Measurements from ENCODE around the gene IFNG-AS1. TPM values are rescaled to one million over a fixed set of nuclear protein-coding genes. Genes with fewer than 3 reads are reported as not detected.
A peak's percentile ranks its signal among the peaks of the same experiment; 100 is the strongest.

IFNG-AS1 gene
- polyA plus RNA-seq, 3 donors from 2014 or later, result 1.7 to 5.8 (median 2.2) TPM

- peaks cover 0 to 8% (median 0%) of the 10 kb centered on the region in 6 donors for H3K9me3 Mint-ChIP-seq
- H3K36me3 Mint-ChIP-seq, result peaks cover 0 to 4% (median 0%) of the 10 kb centered on the region in 3 donors
- H3K27ac Mint-ChIP-seq, result no peak overlapping the region
- no peak for DNase-seq
- peaks cover 0 to 10% (median 4%) of the 10 kb centered on the region in 3 donors for H3K27me3 Mint-ChIP-seq (ENCODE audit: low read depth in 3 of 3)
- no peak overlapping the region for H3K4me3 Mint-ChIP-seq
- no peaks in the 10 kb centered on the region for H3K4me1 Mint-ChIP-seq
Measured at GRCh38 chr12:67977668-67978067, 11.6 kb upstream of the IFNG-AS1 start.

DNA sequence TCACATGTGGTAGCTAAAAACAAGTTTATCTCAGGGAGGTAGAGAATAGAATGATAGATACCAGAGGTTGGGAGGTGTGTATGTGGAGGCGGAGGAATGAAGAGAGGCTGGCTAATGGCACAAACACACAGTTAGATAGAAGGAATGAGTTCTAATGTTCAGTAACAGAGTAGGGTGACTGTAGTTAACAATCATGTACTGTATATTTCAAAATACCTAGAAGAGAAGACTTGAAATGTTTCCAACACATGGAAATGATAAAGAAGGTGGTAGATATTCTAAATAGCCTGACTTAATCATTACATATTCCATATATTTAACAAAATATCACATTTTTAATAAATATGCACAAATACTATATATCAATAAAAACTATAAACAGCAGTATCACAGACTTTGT is 8.9 kb upstream of the IFNG-AS1 start:
- no peak overlapping the region for H3K27ac Mint-ChIP-seq
- H3K4me3 Mint-ChIP-seq, result no peak overlapping the region
- peaks cover 0 to 5% (median 0%) of the 10 kb centered on the region in 6 donors for H3K9me3 Mint-ChIP-seq
- no peak for DNase-seq
- peaks cover 1 to 8% (median 2%) of the 10 kb centered on the region in 3 donors for H3K27me3 Mint-ChIP-seq (ENCODE audit: low read depth in 3 of 3)
- H3K4me1 Mint-ChIP-seq, result no peaks in the 10 kb centered on the region
- peaks cover 0 to 1% (median 0%) of the 10 kb centered on the region in 3 donors for H3K36me3 Mint-ChIP-seq

DNA sequence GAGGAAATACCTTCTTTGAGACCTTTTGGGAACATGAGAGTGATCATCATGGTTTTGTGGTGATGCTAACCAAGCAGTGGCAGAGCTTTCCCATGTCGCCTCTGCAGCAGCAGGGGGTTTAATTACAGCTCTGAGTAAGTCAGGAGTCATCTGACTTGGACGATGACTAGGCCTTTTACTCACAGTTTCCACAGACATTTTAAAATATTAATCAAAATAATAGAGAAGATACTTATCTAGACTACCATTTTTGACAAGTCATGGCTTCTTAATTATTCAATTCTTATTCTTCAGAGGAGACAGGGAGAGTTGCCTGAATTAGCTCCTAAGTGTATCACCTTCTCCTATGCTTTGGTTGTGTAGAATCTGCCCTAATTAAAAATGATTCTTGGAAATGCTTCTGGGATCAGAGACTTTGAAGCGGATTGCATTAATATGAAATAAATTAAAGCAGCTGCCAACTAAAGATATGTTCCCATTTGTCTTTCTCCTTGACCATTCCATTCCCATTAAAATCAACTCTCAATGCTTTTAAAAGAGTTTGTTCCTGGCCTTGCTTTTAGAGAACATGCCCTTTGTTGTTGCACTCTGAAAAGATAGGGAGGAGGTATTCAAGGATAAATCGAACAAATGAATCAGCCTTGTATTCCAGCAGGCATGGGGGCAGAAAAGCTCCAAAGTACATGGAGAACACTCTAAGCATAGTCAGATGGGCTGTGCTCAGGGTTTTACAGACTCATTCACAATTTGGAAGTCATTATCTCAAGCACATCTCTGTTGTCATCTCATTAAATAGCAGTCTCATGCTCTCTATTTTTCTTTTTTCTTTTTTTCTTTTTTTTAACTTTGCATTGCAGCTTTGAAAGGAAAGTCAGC is 7.7 kb upstream of the IFNG-AS1 start:
- no peaks in the 10 kb centered on the region for H3K36me3 Mint-ChIP-seq
- H3K9me3 Mint-ChIP-seq, result peaks cover 0 to 5% (median 0%) of the 10 kb centered on the region in 6 donors
- DNase-seq, result no peak
- H3K27ac Mint-ChIP-seq, result no peak overlapping the region
- H3K4me3 Mint-ChIP-seq, result no peak overlapping the region
- H3K27me3 Mint-ChIP-seq (ENCODE audit: low read depth in 3 of 3), result peaks cover 2 to 7% (median 2%) of the 10 kb centered on the region in 3 donors
- H3K4me1 Mint-ChIP-seq, result no peaks in the 10 kb centered on the region

DNA sequence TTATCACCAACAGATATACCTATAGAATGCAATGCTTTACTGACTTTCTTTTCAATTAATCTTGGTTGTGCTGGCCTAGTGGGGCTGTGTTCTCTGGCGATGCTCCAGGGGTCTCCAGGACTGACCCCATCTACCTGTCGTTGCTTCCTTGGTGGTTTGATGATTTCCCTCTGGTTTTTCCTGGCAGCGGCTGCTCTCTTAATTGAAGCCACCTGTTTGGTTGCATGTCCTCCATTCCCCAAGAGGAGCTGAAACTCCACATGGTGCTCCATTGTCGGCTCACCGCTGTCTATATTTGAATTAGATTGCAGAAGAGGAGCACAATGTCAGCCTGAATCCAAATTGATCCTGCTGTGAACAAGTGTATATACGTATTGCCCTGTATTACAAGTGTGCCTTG is 7.1 kb upstream of the IFNG-AS1 start:
- no peak overlapping the region for H3K27ac Mint-ChIP-seq
- H3K4me1 Mint-ChIP-seq, result no peaks in the 10 kb centered on the region
- DNase-seq, result no peak
- peaks cover 2 to 6% (median 2%) of the 10 kb centered on the region in 3 donors for H3K27me3 Mint-ChIP-seq (ENCODE audit: low read depth in 3 of 3)
- H3K36me3 Mint-ChIP-seq, result no peaks in the 10 kb centered on the region
- H3K9me3 Mint-ChIP-seq, result peaks cover 0 to 5% (median 0%) of the 10 kb centered on the region in 6 donors
- H3K4me3 Mint-ChIP-seq, result no peak overlapping the region

DNA sequence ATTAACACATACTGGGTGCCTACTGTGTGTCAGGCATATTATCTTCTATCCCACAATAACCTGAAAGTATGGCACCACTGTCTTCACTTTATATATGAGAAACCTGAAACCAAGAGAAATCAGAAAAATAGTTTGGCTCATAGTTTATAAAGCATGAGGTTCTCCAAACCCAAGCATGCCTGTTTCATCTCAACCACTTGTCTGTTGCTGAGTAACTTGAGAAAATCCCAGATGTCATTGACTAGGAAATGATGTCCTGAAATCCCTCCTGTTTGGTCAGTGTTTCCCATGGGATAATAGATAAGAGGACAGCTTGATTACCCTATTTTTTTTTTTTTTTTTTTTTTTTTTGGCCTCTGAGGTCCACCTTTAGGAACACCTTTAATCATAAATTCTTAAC is 2.6 kb upstream of the IFNG-AS1 start:
- Mint-ChIP-seq H3K36me3 (no peaks in the 10 kb centered on the region), H3K4me3 (no peak overlapping the region), H3K27ac (no peak overlapping the region), H3K4me1 (peaks cover 15 to 33% of the 10 kb centered on the region in 2 donors), H3K9me3 (no peaks in the 10 kb centered on the region), H3K27me3 (ENCODE audit: low read depth in 3 of 3) (peaks cover 0 to 11% (median 6%) of the 10 kb centered on the region in 3 donors)
- DNase-seq, result no peak

DNA sequence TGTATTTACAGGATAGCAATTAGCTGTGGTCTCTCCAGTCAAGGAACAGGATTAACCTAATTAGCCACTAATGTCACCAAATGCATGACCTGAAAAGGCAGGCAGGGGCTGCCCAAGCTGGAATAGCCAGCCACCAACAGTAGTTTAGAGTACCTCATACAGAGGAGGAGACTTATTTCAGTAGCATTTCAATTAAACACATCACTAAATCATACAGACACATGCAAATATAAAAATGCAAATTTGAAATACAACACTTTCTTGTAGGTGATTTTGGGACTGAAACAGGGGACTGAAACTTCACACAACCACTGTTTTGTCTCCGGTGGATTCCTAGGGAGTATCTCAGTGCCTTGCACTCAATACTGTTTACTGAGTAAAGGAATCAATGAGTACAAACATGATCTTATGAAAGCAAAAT is 636 bp upstream of the IFNG-AS1 start:
- no peak for DNase-seq
- H3K27ac Mint-ChIP-seq, result no peak overlapping the region
- H3K9me3 Mint-ChIP-seq, result no peaks in the 10 kb centered on the region
- H3K36me3 Mint-ChIP-seq, result no peaks in the 10 kb centered on the region
- peaks cover 15 to 40% of the 10 kb centered on the region in 2 donors for H3K4me1 Mint-ChIP-seq
- peak overlapping the region in 2 of 5 donors; percentile 67 to 79 for H3K4me3 Mint-ChIP-seq
- H3K27me3 Mint-ChIP-seq (ENCODE audit: low read depth in 3 of 3), result peaks cover 0 to 13% (median 6%) of the 10 kb centered on the region in 3 donors

DNA sequence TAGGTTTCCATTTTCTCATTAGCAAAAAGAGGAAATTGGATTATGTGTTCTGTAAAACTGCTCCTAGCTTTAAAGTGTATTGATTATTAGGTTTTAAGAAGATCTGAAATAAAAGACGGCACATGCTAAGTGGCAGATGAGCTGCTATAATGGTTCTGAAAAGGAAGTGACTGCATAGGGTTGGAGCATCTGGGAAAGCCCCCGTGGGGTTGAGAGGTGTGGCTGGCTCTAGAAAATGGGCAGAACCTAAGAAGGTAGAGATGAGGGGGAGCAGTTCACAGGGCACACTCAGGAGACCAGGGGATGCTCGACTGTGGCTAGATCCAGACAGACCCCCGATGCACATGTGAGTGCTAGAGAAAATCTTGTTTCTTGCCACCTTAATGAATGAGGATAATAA is 1.9 kb downstream of the IFNG-AS1 start:
- peak overlapping the region in 3 of 6 donors; percentile 2 to 81 (median 77) for H3K27ac Mint-ChIP-seq
- DNase-seq, result peak in 2 of 3 donors; percentile 19 to 22
- H3K27me3 Mint-ChIP-seq (ENCODE audit: low read depth in 3 of 3), result peaks cover 0 to 11% (median 3%) of the 10 kb centered on the region in 3 donors
- H3K36me3 Mint-ChIP-seq, result peaks cover 0 to 3% (median 0%) of the 10 kb centered on the region in 3 donors
- H3K4me3 Mint-ChIP-seq, result peak overlapping the region in 4 of 5 donors; percentile 1 to 68 (median 22)
- H3K9me3 Mint-ChIP-seq, result no peaks in the 10 kb centered on the region
- H3K4me1 Mint-ChIP-seq, result peaks cover 15 to 40% of the 10 kb centered on the region in 2 donors

- Mint-ChIP-seq H3K27me3 (ENCODE audit: low read depth in 3 of 3) (peaks cover 0 to 9% (median 3%) of the 10 kb centered on the region in 3 donors), H3K36me3 (peaks cover 0 to 3% (median 0%) of the 10 kb centered on the region in 3 donors), H3K4me1 (peaks cover 15 to 37% of the 10 kb centered on the region in 2 donors), H3K27ac (no peak overlapping the region), H3K9me3 (no peaks in the 10 kb centered on the region), H3K4me3 (no peak overlapping the region)
- DNase-seq, result no peak
Measured at GRCh38 chr12:67993143-67993542, 3.9 kb downstream of the IFNG-AS1 start.

GRCh38 chr12:67994046-67994445 is 4.8 kb downstream of the IFNG-AS1 start:
- DNase-seq, result no peak
- H3K27me3 Mint-ChIP-seq (ENCODE audit: low read depth in 3 of 3), result peaks cover 0 to 6% (median 3%) of the 10 kb centered on the region in 3 donors
- no peaks in the 10 kb centered on the region for H3K9me3 Mint-ChIP-seq
- H3K4me3 Mint-ChIP-seq, result no peak overlapping the region
- H3K36me3 Mint-ChIP-seq, result peaks cover 0 to 3% (median 0%) of the 10 kb centered on the region in 3 donors
- no peak overlapping the region for H3K27ac Mint-ChIP-seq
- H3K4me1 Mint-ChIP-seq, result peaks cover 12 to 28% of the 10 kb centered on the region in 2 donors

GRCh38 chr12:67996347-67996746 is 7.1 kb downstream of the IFNG-AS1 start:
- no peak for DNase-seq
- Mint-ChIP-seq H3K4me1 (peaks cover 0 to 9% of the 10 kb centered on the region in 2 donors), H3K4me3 (no peak overlapping the region), H3K9me3 (no peaks in the 10 kb centered on the region), H3K36me3 (peaks cover 0 to 3% (median 0%) of the 10 kb centered on the region in 3 donors), H3K27ac (no peak overlapping the region), H3K27me3 (ENCODE audit: low read depth in 3 of 3) (peaks cover 0 to 2% (median 0%) of the 10 kb centered on the region in 3 donors)

GRCh38 chr12:67998379-67998778 is 9.1 kb downstream of the IFNG-AS1 start:
- no peak for DNase-seq
- no peaks in the 10 kb centered on the region for H3K9me3 Mint-ChIP-seq
- peaks cover 0 to 3% (median 0%) of the 10 kb centered on the region in 3 donors for H3K36me3 Mint-ChIP-seq
- H3K27ac Mint-ChIP-seq, result no peak overlapping the region
- H3K4me1 Mint-ChIP-seq, result peaks cover 0 to 5% of the 10 kb centered on the region in 2 donors
- no peak overlapping the region for H3K4me3 Mint-ChIP-seq
- H3K27me3 Mint-ChIP-seq (ENCODE audit: low read depth in 3 of 3), result peaks cover 0 to 4% (median 0%) of the 10 kb centered on the region in 3 donors

DNA sequence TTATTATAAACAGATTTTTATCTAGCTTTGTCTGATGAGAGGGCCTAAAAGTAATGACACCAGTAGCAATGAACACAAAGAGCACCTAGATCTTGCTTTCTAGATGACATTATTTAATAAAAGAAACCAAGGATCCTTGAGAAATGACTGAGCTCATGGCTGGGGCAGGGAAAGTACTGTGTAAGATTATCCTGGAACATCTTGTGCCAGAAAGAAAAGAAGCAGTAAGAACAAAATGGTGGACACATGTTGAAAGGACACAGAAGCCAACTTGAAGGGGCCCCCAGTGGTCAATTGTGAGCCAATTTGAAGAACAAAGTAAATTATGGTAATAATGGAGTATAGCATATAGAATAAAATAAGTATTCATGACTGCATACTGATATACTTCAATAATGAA is 10.0 kb downstream of the IFNG-AS1 start:
- no peak for DNase-seq
- peaks cover 0 to 5% of the 10 kb centered on the region in 2 donors for H3K4me1 Mint-ChIP-seq
- peaks cover 0 to 4% (median 0%) of the 10 kb centered on the region in 3 donors for H3K27me3 Mint-ChIP-seq (ENCODE audit: low read depth in 3 of 3)
- no peak overlapping the region for H3K27ac Mint-ChIP-seq
- H3K4me3 Mint-ChIP-seq, result no peak overlapping the region
- H3K36me3 Mint-ChIP-seq, result peaks cover 0 to under 1% (median 0%) of the 10 kb centered on the region in 3 donors
- H3K9me3 Mint-ChIP-seq, result no peaks in the 10 kb centered on the region

- peak in 2 of 3 donors; percentile 20 for DNase-seq
- Mint-ChIP-seq H3K4me1 (peaks cover 0 to 5% of the 10 kb centered on the region in 2 donors), H3K36me3 (peaks cover 0 to 7% (median 0%) of the 10 kb centered on the region in 3 donors), H3K27ac (no peak overlapping the region), H3K4me3 (no peak overlapping the region), H3K9me3 (no peaks in the 10 kb centered on the region), H3K27me3 (ENCODE audit: low read depth in 3 of 3) (peaks cover 0 to 4% (median 0%) of the 10 kb centered on the region in 3 donors)
Measured at GRCh38 chr12:68001486-68002466, 12.5 kb downstream of the IFNG-AS1 start.

Data from immature natural killer cell (primary cell).